HG02943 (cell line): ENCODE results near the gene ITIH2.

Source experiments
- ATAC-seq: cut with Tn5 transposase; IDR thresholded peaks from one replicate; pipeline ENCODE4 v1.9.1; 2021; ENCODE audit warnings: mild to moderate bottlenecking, low read depth, moderate library complexity; ENCODE audit not compliant: unreplicated experiment

The ITIH2 gene

GRCh38 chr10:7792541-7792940 is 89.4 kb downstream of the ITIH2 start:
- no peak for ATAC-seq

GRCh38 chr10:7794251-7795026 is 91.3 kb downstream of the ITIH2 start:
- ATAC-seq: no peak

GRCh38 chr10:7795605-7796004 is 92.5 kb downstream of the ITIH2 start:
- no peak for ATAC-seq

GRCh38 chr10:7797582-7797981 is 94.5 kb downstream of the ITIH2 start:
- ATAC-seq: no peak
